HG02870 (cell line): ENCODE measurements around the gene TRPM5.

Experiments
- ATAC-seq: cut with Tn5 transposase; IDR thresholded peaks from one replicate; pipeline ENCODE4 v1.9.1; 2021; ENCODE audit warnings: mild to moderate bottlenecking, moderate library complexity; ENCODE audit not compliant: unreplicated experiment

Gene TRPM5

GRCh38 chr11:2470495-2470894, 26.2 kb upstream of the TRPM5 start:
- ATAC-seq: no peak

DNA sequence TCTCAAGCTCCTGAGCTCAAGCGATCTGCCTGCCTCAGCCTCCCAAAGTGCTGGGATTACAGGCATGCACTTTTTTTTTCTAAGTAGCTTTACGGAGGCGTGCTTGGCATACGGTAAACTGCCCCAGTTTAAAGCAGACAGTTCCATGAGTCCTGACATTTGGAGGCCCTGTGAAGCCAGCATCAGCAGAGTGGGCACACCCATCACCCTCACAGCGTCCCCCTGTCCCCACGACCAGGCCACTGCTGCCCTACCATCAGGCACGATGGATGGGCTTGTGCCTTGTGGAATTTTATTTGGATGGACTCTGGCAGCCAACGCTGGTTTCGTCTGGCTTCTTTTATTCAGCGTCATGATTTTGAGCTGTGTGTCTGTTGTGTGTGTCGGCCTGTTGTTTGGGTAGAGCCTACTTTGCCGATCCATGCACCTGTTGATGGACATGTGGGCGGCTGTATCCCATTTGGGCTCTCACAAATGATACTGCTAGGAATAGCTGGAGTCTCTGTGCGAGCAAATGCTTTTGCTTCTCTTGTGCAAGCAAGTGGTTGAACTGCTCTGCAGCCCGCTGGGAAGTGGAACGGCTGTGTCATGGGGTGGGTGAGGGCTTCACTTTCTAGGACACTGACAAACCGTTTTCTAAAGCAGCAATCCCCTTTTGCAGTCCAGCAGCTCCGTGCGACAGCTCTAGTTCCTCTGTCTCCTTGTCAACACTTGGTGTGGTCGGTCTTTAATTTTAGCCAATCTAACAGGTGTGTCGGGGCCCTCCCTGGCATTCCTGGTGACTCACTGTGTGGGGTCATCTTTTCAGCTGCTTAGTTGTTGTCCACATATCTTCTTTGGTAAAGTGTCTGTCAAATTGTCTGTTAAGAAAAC, 24.3 kb upstream of the TRPM5 start:
- no peak for ATAC-seq

GRCh38 chr11:2467695-2468055, 23.4 kb upstream of the TRPM5 start:
- no peak for ATAC-seq

DNA sequence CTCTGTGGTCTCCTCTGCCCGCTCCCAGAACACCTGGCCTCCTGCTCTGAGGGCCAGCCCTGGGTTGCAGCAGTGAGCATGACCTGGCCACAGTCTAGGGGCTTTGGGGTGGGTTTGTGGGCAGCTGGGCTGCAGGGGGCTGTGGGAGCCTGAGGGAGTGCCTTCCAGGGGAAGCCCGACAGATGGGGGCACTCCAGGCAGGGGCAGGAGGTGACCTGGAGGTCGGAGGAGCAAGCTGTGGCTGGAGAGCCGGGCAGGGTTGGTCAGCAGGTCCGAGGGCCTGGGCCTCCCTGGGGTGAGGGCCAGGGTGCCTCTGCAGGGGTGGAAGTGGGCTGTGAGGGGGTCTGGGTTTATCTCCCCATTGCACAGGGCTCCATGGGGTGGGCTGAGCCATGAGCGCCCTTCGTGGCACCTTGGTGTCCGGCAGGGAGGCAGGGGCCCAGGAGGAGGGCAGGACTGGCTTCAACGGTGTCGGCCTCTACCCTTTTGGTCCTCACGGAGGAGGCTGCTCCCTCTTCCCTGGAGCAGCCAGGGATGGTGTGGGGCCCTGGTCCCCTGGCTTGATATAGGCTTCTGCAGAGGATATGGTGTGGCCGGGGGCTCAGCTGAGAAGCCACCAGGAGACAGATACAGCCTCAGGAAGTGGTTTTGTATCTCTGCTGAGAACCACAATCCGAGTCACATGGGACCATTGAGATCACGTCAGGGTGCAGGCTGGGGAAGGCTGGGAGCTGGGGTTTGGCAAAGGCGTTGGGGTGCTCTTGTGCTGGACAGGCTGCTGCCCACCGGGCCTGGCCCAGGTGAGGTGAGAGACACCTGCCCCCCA, 22.8 kb upstream of the TRPM5 start:
- no peak for ATAC-seq

DNA sequence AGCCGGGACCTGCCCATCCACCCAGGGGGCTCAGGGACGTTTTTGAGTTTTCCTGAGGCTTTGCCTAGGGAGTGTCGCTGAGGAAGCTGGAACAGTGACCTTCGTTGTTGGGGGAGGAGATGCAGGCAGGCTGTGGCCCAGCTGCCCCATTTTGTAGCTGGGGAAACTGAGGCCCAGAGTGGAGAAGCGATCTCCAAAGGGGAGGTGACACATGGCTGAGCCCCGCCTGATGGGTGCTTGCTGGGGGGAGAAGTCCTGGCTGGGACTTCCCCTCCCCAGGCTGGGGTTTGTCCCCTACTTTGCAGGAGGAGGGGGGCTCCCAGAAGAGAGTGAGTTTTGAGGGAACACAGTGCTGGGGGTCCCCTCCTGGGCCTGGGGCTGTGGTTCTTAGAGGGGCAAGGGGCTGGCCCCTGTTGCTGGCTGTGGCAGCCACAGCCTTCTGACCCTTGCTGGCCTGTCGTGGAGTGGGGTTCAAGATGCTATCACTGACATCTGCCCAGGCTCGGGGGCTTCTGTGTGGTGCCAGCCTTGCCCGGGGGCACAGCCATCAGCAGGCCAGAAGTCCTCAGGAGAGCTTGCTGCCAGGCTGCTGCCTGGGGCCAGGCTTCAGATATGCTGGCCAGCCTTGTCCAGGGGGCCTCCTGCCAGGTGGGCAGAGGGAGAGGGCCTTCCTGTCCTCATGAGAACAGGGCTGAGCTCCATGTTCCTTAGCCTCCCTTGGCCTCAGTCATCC, 21.9 kb upstream of the TRPM5 start:
- no peak for ATAC-seq

- ATAC-seq: no peak
These were observed 21.1 kb upstream of the TRPM5 start for GRCh38 chr11:2465202-2466068.

GRCh38 chr11:2464451-2465165, 20.3 kb upstream of the TRPM5 start:
- no peak for ATAC-seq

GRCh38 chr11:2463766-2464277, 19.5 kb upstream of the TRPM5 start:
- no peak for ATAC-seq

DNA sequence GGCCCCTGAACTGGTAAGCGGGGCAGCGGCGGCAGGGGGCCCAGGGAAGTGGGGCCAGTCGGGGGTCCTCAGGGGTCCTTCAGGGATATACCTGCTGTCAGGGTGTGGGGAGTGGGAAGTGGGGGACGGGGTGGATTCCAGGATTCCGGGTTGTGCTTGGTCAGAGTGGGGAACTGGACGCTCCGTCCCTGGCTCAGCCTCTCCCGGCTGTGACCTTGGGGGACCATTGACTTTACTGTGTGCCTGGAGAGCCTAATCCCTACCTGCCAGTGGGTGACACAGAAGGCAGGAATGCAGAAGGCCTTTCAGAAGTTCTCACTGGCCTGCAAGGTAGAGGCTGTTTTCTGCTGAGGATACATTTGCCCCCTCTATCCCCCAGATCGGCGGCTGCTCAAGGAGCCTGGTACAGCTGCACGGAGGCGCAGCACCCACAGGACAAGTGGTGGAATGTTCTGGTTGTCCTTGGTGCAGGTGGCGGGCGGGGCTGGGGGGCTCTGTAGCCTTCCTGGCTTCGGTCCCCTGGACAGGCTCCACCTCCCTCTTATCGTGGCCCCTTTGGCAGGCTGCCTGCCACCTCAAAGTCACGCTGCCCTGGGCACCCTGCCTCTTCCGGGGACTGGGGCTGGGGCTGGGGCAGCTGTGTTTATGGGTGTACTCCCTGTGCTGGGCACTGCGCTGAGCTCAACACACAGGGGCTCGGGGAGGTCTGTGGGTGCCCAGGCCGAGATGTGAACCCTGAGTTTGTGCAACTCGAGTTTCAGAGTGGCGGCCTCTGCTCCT, 18.9 kb upstream of the TRPM5 start:
- ATAC-seq: no peak

- no peak for ATAC-seq
These were observed 18.2 kb upstream of the TRPM5 start for GRCh38 chr11:2462543-2462985.

DNA sequence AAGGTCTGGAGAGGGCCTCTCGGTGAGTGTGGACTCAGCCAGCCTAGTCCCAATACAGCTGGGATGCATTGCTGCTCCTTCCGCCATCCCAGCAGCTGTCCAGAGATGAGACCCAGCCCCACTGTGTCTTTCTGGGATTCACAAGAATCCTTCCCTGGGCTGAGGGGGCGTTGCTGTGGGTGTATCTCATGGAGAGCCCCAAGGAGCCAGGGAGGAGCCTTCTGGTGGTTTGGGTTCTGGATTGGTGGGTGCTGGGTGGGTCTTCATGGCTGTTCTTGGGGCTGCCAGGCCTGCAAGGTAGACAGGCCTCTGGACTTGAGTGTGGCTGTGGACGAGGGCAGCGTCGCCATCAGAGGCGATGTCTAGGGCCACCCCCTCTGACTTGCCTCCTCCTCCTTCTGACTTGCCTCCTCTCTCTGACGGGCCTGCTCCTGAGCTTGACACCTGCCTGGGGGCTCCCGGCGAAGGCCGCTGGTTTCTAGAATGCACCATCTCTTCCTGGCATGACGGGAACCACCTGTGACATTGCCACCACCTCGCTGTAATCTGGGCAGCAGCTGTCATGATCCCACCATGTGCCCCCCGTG, 17.7 kb upstream of the TRPM5 start:
- no peak for ATAC-seq

GRCh38 chr11:2461253-2461955, 17.1 kb upstream of the TRPM5 start:
- no peak for ATAC-seq

DNA sequence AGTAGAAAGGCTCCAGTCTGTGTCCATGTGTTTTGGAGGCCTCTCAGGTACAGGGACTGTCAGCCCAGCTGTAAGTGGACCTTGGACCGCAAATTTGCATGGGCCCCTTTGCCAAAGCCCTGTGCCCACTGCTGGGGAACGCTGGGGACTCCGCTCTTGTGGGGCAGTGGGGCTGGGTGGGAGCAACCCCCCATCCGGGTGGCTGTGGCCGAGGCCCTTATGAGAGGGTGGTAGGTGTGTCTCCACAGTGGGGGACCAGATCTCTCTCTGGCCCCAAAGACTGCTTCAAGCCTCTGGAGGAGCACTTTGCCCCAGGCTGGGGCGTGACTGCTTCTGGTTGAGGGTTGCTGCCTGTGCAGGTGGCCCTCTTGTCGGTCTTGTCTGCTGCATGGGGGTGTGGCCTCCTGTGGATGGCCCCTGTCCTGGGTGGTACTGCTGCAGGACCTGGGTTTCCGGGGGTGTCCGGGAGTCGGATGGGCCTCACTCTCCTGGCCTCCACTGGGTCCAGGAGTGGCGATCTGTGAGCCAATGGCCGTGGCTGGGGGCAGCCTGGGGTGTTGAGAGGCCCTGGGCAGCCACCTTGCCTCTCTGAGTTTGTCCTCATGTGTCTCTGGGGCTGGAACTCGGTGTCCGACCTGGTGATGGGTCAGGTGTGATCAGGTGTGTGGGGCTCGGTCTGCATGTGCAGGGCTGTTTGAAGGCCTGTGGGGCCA, 16.4 kb upstream of the TRPM5 start:
- ATAC-seq: no peak

DNA sequence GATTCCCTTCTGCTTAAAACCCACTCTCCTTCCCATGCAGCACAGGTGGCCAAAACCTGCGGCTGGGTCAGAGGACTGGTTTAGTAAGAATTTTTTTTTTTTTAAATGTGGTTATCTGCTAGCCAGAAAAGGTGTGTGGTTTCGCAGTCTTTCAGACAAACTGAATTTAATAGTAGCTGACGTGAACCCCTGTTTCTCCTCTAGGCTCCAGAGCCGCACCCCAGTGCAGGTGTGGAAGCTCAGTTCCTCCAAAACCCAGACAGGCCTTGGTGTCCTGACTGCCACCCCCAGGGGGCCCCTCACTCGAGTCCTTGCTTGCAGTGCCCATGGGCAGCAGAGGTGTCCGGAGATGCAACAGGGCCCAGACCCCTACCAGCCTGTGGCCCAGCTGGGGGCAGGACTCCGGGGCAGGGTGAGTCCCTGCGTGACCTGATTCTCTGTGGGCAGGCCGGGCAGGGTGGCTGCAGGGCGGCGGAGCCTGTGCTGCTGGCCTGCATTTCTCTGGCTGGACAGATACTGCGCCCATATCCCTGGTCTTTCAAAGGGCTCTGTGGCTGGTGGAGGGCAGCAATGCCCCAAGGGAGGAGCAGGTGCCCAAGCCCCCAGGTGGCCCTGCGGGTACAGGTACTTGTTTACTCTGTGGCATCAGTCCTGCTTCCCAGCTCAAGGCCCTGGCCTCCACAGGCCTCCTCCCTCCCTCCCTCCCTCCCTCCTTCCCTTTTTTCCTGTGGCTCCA, 15.7 kb upstream of the TRPM5 start:
- no peak for ATAC-seq

DNA sequence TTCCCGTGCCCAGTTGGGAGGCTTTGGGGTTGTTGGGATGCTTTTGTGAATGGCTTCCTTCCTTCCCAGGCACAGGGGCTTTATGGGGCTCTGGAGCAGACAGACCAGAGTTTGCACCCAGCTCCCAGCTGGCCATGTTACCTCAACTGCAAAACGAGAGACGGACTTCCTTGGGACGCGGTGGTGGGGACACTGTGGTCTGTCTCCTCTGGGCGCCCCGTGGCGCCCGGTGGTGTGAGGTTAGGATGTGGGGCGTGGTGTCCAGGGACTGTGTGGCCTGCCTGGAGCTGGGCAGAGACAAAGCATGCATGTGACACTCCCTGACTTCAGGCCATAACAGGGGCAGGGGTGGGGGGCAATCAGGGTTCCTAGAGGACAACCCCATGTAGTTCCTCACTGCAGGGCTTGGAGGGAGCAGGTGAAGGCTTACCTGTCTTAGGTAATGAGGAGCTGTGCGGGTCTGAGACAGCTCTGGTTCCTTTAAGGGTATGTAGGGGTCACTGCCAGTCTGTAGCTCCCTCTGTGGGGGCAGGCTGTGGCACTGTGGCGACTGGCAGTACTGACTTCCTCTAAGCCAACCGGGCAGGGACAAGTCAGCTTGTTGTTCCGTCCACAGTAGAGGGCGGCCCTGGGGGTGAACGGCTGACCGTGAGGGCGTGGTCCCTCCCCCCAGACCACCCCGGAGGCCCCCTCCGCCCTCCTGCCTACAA, 14.9 kb upstream of the TRPM5 start:
- ATAC-seq: no peak

DNA sequence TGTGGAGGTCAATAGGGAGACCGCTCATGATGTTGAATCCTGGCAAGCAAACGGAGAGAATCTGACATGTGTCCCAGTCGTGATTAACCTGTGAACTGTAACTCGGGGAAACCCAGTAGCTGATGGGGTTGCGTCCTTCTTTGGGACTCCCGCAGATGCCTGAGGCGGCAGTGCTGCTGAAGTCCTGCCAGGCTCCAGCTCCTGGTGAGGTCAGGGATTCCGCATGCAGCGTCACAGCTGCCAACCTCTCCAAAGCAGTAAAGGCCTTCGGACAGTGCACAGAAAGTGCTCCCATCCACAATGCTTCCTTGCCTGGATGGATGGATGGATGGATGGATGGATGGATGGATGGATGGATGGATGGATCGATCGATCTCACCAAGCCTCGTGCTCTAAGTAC, 14.0 kb upstream of the TRPM5 start:
- ATAC-seq: no peak
